Spleen (tissue), 7 donors: ENCODE results near the gene USP28.

Experiments used
- CTCF ChIP-seq, 11 experiments: fragments of 200-600 bp in 7 of 11; fragments of 450-650 bp in 4 of 11; sonication (generic) in 4 of 11; IDR thresholded peaks in 8 of 11; conservative IDR thresholded peaks in 3 of 11; 1 replicate in 7 of 11; 2 replicates in 4 of 11; pipeline versions ENCODE4 v1.4.0 to v1.8.0; 2016 to 2021; ENCODE audit warnings: antibody characterized with exemption in 11 of 11, inconsistent platforms in 4 of 11, mild to moderate bottlenecking in 1 of 11
- POLR2A ChIP-seq, 3 donors: fragments of 450-650 bp; IDR thresholded peaks; one replicate each; pipeline ENCODE4 v1.5.1; 2017; ENCODE audit warnings: antibody characterized with exemption in 3 of 3, mild to moderate bottlenecking in 1 of 3
- POLR2AphosphoS5 ChIP-seq, 3 donors: sonication (generic); formaldehyde crosslinking; IDR thresholded peaks; one replicate each; pipeline ENCODE4 v1.5.1; 2017; ENCODE audit warnings: antibody characterized with exemption in 3 of 3
- donor health status: DM: no; HTN: no; CAD: no; lungs with moderate emphysema.
- donor health status: DM: no; HTN: no; CAD: no.
- donor health status: DM: no; HTN: no; CAD: no.

DNA sequence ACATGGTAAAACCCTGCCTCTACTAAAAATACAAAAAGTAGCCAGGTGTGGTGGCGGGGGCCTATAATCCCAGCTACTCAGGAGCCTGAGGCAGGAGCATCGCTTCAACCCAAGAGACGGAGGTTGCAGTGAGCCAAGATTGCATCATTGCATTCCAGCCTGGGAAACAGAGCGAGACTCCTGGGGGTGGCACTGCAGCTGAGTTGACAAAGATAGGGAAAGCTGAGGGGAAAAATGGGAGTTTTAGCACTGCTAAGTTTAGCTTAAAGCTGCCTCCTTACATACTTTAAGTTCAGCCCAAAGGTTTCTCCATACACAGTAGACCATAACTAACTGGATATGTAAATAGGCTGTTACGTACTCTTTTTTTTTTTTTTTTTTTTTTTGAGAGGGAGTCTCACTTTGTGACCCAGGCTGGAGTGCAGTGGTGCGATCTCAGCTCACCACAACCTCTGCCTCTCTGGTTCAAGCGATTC, 9.0 kb upstream of the USP28 start:
- no peak for TF ChIP-seq POLR2A (IDR thresholded peaks at IDR 0.05)
- TF ChIP-seq CTCF (IDR thresholded peaks at IDR 0.05 in 8 of 11, conservative IDR thresholded peaks at IDR 0.05 in 3 of 11) = no peak
- TF ChIP-seq POLR2AphosphoS5 (IDR thresholded peaks at IDR 0.05) = no peak
